ENCODE measurements around the gene SLC39A13.

SLC39A13 gene

DNA sequence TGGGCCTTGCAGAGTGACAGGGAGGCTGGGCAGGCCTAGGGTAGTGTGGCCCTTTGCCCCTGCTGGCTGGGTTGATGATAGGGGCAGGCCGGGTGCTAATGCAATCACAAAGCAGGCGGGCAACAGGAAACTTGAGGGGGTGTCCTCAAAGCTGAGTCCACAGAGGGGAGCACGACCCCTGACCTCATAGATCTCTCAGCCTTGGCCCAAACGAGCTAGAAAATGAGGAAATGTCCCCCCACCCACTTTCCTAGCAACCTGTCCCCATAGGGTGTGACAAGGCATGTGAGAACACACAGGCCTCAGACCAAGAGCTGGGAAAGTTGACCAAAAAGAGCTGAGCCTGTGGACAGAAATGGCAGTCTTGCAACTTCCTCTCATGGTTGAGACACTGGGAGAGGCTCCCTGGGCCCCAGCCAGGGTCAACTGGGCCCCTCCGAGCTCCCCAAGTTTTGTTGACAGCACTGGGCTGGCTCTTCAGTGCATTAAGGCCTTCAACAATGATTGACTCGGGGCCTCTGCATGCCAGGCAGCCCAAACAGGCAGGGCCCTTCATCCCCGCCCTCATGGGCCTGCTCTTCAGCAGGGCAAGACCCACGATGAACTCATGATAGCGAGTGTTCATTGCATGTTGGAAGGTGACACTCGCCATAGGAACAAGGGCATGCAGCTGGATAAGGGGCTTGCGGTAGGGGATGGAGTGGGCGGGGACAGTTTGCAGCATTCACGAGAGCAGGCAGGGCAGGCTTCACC is 20.3 kb upstream of the SLC39A13 start:
- DNase-seq: no peak

DNA sequence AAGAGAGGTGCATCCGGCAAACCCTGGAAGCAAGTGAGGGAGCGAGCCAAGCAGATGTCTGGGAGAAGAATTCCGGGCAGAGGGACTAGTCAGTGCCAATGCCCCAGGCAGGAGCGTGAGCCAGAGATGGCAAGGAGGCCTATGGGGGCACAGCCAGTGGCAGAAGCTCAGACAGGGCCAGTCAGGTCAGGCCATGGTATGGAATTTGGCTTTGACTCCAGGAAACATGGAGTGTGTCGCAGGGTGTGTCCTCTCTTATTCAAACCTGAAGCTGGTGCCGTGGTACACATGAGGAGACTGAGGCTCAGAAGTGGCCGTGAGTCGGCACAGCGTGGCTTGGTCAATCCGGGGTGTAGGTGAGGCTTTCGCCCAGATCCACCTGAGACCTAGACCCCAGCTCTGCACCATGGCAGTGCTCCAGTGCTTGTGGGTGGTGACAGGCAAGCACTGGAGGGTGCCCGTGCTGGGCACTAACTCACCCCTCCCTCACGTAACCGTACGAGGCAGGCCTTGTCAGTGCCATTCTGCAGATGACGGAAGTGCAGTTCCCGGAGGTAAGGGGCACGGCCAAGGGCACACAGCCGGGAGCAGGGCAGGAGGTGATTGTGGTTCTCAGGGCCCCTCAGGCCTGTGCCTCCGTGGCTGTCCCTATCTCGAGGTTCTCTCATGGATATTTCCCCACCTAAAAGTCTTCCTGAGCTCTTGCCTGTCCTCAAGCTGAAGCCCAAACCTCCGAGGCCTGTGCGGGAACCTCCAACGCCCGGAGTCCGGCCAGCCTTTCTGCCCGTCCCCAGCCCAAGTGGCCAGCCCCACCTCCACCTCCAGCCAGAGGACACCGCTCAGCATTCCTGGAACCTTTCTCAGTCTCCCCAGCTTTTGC is 19.5 kb upstream of the SLC39A13 start:
- no peak for DNase-seq

DNA sequence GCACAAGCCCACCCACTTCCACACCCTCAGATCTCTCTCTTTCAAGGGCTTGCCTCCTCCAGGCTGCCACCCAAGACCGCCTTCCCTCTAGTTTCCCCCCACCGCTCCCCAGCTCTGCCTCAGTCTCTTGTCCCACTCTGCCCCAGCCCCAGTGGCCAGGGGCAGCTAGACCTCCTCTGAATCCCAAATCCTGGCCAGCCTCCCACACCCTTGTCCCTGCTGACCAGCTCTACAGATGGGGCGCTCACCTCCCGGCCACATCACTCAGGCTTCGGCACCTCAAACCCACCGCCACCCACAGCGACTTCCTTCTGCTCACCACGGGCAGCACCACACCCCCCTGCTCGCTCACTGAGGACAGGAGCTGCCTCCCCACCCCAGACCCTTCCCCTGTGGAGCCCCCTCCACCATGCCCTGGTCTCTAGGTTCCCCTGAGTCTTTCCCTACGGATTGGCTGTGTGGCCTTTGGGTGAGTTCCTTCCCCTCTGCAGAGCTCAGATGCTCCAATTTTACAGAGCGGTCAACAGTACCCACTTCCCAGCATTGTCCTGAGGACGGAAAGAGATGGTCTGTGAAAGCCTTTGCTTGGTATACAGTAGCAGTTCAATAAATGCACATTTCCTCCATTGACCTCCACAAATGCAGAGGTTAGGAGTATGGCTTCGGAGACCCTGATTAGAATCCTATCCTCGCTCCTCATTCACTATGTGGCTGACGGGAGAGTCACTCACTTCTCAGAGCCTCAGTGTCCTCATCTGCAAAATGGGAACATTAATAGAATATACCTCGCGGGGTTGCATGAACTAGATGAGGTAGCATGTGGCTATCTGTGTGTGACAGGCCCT is 18.6 kb upstream of the SLC39A13 start:
- DNase-seq: no peak

DNA sequence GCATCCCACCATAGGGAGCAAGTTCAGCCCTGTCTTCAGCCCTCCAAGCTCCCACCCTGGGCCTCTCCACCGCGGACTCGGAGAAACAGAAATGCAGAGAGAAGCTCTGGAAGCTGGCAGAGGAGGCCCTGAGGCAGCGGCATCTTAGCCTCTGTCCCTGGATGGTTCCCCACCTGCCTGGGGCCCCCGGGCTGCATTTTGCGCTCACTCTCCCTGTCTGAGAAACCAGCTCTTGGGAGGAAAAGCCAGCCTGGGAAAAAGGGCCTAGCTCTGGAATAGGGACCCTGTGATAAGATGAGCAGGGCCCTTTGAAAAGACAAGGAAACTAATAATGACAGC is 18.0 kb upstream of the SLC39A13 start:
- no peak for DNase-seq

DNA sequence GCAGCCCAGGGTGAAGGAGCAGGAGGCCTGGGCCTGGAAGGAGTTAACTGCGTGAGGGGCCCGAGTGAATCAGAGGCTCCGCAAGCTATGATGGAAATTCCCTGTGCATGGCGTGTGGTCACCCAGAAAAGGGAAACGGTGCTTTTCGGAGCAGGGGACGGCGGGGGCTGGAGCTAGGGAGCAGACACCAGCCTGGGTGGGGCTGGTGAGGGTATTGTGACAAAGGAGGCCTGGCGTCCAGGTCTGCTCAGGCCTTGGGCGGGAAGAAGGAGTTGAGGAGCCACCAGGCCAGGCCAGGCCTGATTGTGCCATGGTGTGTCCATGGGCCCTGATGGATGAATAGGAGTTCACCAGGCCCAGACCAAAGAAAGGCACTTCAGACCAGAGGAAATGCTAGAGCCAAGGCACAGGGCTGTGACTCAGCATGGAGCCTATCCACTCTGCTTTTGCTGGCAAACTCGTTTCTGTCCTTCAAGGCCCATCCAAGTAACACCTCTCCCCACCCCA is 17.3 kb upstream of the SLC39A13 start:
- no peak for DNase-seq

DNA sequence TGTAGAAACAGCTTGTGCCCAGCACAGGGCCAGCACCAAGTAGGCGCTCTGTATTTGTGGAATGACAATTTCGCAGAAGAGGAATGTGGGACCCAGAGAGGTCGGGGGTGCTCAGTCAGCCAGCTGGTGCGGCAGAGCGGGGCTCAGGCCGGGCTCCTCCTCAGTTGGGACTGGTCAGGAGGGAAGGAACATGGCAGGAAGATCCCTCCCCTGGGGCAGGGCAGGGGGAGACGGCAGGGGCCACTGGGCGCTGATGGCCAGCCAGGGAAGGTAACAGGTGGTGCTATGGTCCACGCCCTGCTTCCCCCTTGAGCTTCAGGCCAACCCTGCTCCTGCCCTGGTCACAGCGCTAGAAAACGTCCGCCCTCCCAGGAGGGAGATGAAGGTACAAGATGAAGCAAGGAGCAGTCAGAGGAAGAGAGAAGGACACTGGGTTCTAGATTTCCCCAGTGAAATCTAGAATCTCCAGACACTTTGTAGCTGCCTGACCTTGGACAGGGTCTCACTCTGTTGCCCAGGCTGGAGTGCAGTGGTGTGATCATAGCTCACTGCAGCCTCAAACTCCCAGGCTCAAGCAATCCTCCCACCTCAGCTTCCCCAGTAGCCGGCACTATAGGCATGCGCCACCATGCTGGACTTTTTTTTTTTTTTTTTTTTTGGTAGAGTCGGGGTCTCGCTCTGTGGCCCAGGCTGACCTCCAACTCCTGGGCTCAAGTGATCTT is 16.5 kb upstream of the SLC39A13 start:
- DNase-seq: no peak

DNA sequence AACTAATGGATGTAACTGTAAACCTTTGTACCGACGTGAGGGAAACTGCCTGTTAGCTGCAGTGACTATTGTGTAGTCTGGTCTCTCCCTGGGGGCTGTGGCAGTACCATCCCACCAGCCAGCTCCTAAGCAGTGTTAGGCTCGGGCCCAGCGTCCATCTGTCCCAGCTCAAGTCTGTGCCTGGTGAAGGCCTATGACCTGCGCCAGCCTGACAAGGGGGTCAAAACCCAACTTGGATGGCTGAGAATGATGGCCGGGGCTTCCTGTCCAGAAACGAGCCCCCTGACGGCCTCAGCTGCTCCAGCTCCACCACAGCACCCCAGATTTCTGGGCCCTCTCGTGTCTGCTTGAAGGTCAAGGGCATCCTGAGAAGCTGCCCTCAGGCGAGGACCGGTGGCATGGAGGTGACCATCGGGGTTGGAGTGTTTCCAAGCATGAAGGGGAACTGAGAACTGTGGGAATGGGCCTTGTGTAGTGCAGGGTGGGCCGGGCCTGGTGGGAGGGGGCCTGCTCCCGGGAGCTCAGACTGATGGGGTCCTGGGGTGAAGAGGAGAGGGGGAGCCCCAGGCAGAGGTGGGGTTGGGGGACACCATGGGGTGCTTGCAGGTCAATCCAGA is 15.7 kb upstream of the SLC39A13 start:
- DNase-seq: no peak

DNA sequence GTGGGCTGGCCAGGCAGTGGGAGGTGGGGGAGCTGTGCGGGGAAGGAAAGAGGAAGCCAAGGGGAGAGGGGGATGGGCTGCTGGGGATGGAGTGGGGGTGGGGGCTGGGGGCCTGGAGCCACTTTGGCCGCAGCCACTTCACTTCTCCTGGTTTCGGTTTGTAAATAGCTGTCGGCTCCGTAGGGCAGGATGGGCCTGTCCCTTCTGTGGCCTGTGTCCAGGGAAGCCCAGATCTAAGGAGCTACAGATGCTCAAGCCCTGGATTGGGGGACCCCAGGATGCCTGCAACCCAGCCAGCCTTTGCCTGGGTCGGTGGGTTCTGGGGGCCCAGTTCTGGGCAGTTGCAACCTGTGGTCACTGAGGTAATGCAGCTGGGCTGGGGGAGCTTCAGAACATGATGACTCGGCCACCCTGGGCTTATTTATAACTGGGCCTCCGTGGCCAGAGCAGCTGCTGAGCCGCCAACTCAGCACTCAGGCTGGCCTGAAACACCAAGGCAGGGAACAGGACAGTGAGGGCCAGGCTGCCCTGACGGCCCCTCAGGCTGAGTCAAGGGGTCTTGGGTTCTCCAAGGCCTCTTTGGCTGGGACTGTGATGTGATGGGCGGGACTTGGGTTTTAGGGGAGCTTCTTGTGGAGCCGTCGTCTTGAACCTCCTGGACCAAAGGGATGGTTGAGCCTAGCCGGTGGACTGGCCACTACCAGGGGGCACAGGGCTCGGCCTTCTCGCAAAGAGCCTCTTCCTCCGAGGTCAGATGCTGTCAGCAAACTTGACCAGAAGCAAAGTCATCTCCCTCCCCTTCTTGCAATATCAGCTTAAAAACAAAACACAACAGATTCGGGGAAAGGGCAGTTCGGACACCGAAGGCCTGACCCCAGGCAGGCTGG is 15.0 kb upstream of the SLC39A13 start:
- DNase-seq: no peak

DNA sequence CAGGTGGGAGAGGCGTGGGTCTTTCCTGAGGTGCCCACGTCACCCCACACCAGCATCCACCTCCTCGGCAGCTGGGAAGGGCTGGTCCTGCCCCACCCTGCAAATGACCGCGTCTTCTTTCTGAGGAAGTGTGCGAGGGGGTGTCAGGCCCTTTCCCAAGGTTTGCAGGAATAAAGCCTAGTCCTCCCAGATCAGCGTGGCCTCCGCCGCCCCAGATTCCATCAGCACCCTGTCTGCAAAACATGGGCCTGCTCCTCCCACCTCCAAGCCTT is 14.4 kb upstream of the SLC39A13 start:
- no peak for DNase-seq

DNA sequence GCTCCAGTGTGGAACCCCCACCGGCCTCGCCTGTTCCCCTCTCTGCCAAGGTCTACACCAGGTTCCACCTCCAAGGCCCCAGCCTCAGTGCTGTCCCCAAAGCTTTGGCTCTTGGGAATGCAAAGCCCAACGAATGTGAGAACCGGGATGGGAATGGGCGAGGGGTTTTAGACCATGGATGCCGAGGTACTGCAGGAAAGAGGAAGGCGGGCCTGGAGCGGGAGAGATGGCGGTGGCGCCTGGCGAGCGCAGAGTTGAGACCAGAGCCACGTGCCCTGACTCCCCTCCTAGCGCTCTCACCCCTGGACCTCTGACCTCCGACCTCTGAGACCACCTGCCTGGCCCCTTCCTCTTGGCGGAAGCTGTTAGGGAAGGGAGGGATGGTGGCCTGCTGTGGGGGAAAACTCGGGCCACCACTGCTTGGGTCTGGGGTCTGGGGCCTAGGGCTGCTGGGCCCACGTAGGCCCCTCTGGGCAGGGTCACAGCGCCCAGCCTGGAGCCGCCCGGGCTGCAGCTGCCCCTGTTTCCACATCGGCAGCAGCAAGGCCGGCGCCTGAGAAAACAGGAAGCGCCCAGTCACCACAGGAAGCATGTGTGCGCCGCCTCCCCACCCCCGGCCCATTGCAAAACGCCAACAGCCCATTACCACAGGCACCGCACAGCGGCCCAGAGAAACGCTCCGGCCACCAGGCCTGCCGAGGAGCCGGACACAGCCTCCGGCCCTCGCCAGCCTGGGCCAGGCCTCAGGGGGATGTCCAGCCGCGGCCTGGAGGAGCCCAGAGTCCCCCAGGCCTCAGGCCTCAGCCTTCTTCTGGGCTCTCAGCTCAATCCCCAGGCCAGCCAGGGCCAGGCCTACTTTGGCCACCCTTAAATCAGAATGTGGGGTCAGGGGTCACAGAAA is 13.8 kb upstream of the SLC39A13 start:
- peak; percentile 61 for DNase-seq

DNA sequence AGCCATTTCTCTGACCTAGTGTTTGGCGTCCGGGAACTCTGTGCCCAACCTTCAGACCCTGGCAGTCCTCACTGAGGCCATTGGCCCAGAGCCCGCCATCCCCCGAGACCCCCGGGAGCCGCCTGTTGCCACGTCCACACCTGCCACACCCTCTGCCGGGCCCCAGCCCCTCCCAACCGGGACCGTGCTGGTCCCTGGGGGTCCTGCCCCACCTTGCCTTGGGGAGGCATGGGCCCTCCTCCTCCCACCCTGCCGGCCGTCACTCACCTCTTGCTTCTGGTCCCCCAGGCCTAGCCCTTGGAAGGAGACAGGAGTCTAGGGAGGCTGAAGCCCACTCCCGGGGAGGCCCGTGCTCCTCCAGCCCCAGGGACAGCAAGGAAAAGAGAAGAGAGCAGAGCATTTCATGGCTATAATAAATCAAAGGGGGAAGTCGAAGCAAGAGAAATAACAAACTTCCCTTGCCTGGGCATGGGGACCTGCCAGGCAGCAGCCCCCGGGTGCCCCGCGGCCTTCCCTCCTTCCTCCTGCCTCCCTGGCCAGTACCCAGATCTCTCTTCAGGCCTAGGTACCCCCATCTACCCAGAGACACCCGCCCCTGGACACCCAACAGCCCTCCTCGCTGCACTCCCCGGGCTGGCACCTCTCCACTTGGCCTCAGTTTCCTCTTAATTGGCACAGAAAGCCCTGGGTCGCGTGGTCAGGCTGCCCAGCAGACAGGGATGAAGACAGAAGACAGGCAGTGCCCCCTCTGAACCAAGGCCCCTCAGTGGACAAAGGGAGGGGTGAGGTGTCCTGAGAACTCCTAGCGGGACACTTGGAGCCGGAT is 13.0 kb upstream of the SLC39A13 start:
- no peak for DNase-seq

DNA sequence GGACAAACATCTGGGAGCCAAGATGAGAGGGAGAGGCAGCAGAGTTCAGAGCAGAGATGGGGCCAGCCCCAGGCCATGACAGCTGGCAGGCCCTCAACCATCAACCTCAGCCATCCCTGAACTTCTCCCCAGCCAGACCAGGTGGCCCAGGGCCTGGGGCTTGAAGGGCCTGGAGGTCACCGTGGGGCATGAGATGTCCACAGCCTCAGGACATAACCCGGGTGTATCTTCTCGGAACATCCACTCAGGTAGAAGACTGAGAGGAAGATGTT is 12.4 kb upstream of the SLC39A13 start:
- no peak for DNase-seq

DNA sequence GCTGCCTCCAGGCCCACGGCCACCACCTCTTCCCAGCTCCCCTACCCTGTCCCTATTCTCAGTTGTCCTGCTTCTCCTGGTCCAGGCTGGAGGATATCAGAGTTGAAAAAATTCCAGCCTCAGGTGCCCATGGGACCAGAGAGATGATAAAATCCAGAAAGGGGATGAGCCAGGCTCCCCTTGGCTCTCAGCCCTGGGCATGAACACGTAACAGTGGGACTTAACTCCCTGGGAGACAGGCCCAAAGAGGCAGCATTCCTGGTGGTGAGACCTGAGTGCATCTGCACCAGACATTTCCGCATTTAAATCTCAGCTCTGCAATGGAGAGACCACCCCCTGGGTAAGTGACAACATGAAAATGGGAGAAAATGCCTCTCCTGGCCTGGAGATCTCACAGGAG is 10.4 kb upstream of the SLC39A13 start:
- no peak for DNase-seq

DNA sequence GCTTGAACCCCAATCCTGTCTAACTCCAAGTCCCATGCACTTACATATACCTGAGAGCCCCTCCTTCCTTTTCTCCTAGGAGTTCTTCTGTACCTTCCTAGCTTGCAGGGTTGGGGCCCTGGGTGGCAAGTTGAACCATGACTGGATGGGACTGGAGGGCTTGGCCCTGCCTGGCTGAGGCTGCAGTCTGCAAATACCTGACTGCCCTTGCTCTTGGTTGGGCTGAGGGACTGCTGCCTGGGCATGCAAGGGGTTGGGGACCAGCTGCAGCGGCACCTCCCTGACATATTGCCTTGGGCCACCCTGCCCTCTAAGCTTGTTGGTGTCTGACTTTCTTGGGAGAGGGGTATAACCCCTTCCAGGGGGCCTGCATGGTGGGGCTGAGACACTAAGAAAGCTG is 9.8 kb upstream of the SLC39A13 start:
- DNase-seq: no peak

DNA sequence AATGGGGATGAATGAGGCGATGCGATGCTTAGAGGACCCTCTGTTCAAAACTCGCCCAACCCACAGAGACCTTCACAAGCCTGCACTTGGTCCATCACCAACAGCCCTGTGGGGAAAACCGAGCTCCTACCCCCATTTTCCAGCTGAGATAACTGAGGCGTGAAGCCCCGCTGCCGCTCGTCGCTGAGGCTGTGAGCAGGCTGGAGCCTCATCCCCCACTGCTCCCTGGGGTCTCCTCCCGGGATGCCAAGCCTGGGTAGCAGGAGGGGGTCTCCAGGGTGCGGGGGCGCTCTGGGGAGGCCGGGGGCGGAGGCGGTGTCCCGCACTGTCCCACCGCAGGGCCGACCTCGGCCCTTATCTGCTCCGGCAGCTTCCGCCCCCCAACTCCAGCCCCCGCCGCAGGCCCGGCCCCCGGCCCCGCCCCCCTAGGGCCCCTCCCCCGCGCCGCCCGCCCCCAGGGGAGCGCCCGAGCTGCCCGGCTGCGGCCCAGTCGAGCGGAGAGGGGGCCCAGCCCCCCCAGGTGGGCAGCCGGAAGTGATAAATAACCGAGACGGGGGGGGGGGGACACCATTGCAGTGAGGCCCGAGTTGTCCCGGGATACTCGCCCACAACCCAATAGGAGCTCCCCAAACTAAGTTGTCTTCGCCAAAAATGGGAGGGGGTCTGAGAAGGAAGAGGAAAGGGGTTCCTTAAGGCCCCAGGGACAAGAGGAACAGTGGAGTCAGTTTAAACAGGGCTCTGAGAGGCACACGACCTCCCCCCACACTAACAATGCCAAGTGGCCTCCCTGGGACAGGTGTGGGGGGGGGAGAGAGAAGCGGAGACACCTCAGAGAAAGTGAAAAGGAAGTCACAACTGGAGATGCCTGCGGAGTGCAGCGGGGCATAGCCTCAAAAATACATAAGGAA is 8.3 kb upstream of the SLC39A13 start:
- peak; percentile 31 for DNase-seq

DNA sequence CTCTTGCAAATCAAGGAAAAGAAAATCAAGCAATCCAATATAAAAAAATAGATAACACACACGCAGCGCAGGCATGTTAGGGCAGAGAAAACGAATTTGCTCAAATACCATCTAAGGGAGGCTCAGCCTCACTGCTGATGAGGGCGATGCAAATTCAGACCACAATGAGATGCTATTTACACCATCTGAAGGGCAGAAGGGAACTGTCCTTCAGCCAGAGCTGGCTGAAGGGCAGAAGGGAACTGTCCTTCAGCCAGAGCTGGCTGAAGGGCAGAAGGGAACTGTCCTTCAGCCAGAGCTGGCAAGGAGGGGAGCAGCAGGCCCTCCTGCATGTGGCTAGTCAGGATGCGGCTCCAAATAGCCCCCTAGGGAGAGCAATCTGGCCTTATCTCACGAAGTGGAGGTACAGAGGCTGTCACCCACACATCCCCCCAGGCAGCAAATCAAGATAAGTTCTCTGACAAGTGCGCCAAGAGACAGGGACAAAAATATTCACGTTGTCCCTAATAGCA is 7.6 kb upstream of the SLC39A13 start:
- DNase-seq: no peak

DNA sequence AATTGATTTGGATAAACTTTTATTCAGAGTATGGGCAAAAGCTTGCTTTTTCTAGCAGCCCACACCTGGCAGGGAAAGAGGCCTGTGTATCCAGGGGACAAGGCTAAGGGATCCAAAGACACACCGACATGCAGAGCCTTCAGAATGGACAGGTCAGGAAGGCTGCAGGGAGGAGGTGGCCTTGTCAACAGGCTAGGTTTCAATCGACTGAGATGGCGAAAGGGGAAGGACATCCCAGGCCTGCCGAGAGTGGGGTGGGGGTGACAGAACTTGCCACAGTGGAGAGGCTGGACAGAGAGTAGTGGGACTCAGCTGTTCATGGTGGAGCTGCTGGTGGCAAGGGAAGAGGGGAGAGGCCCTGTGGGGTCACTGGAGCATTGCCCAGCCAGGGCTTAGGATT is 5.3 kb upstream of the SLC39A13 start:
- no peak for DNase-seq

DNA sequence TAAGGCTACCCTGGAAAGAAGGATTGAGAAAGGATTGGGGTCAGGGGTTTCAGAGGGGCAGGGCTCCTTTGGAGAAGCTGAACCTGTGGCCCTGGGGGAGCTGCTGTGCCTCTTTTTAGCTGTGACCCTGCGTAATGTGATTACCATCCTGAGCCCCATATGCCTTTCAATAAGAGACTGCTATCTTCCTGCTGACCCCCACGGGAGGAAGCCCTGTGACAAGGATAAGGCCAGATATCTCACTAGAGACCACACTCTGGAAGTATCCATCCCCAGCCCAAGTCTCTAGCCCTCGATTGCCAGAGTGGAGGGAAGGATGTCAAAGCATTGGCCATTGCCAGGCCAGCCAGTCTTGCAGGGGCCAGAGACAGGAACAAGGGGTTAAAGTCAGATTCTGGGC is 4.8 kb upstream of the SLC39A13 start:
- DNase-seq: no peak
